Endothelial cell (in vitro differentiated cells): ENCODE results near the gene TMEM165. TPM values are rescaled to one million over a fixed set of nuclear protein-coding genes. Genes with fewer than 3 reads are reported as not detected.
A peak's percentile ranks its signal among the peaks of the same experiment; 100 is the strongest.

Experiments
- DNase-seq: peaks from one replicate; pipeline ENCODE4 v3.0.0; 2021; ENCODE audit warnings: low spot score
- H3K27ac Mint-ChIP-seq: one replicate; pipeline ENCODE4 v1.8.0; 2021; ENCODE audit warnings: mixed read lengths, inconsistent platforms; ENCODE audit not compliant: unreplicated experiment
- H3K27me3 Mint-ChIP-seq: one replicate; pipeline ENCODE4 v1.8.0; 2021; ENCODE audit warnings: mild to moderate bottlenecking, moderate library complexity, mixed read lengths, inconsistent platforms; ENCODE audit not compliant: unreplicated experiment
- H3K36me3 Mint-ChIP-seq: one replicate; pipeline ENCODE4 v1.8.0; 2021; ENCODE audit warnings: mild to moderate bottlenecking, low read depth, mixed read lengths, inconsistent platforms; ENCODE audit not compliant: unreplicated experiment
- H3K4me1 Mint-ChIP-seq: one replicate; pipeline ENCODE4 v1.8.0; 2021; ENCODE audit warnings: mild to moderate bottlenecking, mixed read lengths, inconsistent platforms; ENCODE audit not compliant: unreplicated experiment
- H3K4me3 Mint-ChIP-seq: one replicate; pipeline ENCODE4 v1.8.0; 2021; ENCODE audit warnings: mild to moderate bottlenecking, mixed read lengths, inconsistent platforms; ENCODE audit not compliant: unreplicated experiment
- H3K9me3 Mint-ChIP-seq: one replicate; pipeline ENCODE4 v1.8.0; 2021; ENCODE audit warnings: mixed read lengths, inconsistent platforms; ENCODE audit not compliant: unreplicated experiment
- CTCF ChIP-seq: fragments of 200-600 bp; sonication (generic); IDR thresholded peaks from one replicate; pipeline ENCODE4 v1.5.0; 2021; ENCODE audit warnings: antibody characterized with exemption; ENCODE audit not compliant: unreplicated experiment
- total RNA-seq: library from RNA; stranded (reverse); fragmentation: NEBNext Ultra II Directional; extraction: Animal tissue kit (Norgen Biotek cat#: 25700); gene quantifications from one replicate; pipeline ENCODE4 v1.2.1, GENCODE V29; 2021; ENCODE audit not compliant: unreplicated experiment

TMEM165 gene
- total RNA-seq, 1 donor from 2014 or later = 197 TPM

- no peaks in the 10 kb centered on the region for H3K9me3 Mint-ChIP-seq
- no peak for DNase-seq
- TF ChIP-seq CTCF = no peak
- H3K27me3 Mint-ChIP-seq = peaks cover 5% of the 10 kb centered on the region
- peaks cover 35% of the 10 kb centered on the region for H3K4me1 Mint-ChIP-seq
- peak overlapping the region; percentile 67 for H3K27ac Mint-ChIP-seq
- H3K4me3 Mint-ChIP-seq = no peak overlapping the region
- peaks cover 11% of the 10 kb centered on the region for H3K36me3 Mint-ChIP-seq
These were observed 36.1 kb downstream of the TMEM165 start for GRCh38 chr4:55431710-55432336.

GRCh38 chr4:55435141-55435841 is 39.5 kb downstream of the TMEM165 start:
- peaks cover 43% of the 10 kb centered on the region for H3K4me1 Mint-ChIP-seq
- TF ChIP-seq CTCF = peak; percentile 44
- H3K27me3 Mint-ChIP-seq = peaks cover 5% of the 10 kb centered on the region
- peak; percentile 29 for DNase-seq
- H3K4me3 Mint-ChIP-seq = no peak overlapping the region
- peaks cover 4% of the 10 kb centered on the region for H3K36me3 Mint-ChIP-seq
- H3K9me3 Mint-ChIP-seq = no peaks in the 10 kb centered on the region
- H3K27ac Mint-ChIP-seq = peak overlapping the region; percentile 95

- H3K4me1 Mint-ChIP-seq = peaks cover 35% of the 10 kb centered on the region
- DNase-seq = no peak
- TF ChIP-seq CTCF = no peak
- peaks cover 7% of the 10 kb centered on the region for H3K27me3 Mint-ChIP-seq
- peak overlapping the region; percentile 49 for H3K27ac Mint-ChIP-seq
- H3K9me3 Mint-ChIP-seq = no peaks in the 10 kb centered on the region
- peaks cover 10% of the 10 kb centered on the region for H3K36me3 Mint-ChIP-seq
- no peak overlapping the region for H3K4me3 Mint-ChIP-seq
These were observed 41.6 kb downstream of the TMEM165 start for GRCh38 chr4:55437356-55437796.

GRCh38 chr4:55437823-55438222 is 42.1 kb downstream of the TMEM165 start:
- Mint-ChIP-seq H3K9me3 (no peaks in the 10 kb centered on the region), H3K36me3 (peaks cover 14% of the 10 kb centered on the region), H3K27me3 (peaks cover 7% of the 10 kb centered on the region), H3K27ac (peak overlapping the region; percentile 72), H3K4me1 (peaks cover 31% of the 10 kb centered on the region), H3K4me3 (no peak overlapping the region)
- DNase-seq = no peak
- TF ChIP-seq CTCF = no peak

GRCh38 chr4:55438314-55438713 is 42.6 kb downstream of the TMEM165 start:
- Mint-ChIP-seq H3K4me3 (no peak overlapping the region), H3K36me3 (peaks cover 14% of the 10 kb centered on the region), H3K4me1 (peaks cover 26% of the 10 kb centered on the region), H3K9me3 (no peaks in the 10 kb centered on the region), H3K27me3 (peaks cover 7% of the 10 kb centered on the region), H3K27ac (peak overlapping the region; percentile 52)
- TF ChIP-seq CTCF = no peak
- DNase-seq = no peak
